ENCODE data around the gene DCC.

The DCC gene

DNA sequence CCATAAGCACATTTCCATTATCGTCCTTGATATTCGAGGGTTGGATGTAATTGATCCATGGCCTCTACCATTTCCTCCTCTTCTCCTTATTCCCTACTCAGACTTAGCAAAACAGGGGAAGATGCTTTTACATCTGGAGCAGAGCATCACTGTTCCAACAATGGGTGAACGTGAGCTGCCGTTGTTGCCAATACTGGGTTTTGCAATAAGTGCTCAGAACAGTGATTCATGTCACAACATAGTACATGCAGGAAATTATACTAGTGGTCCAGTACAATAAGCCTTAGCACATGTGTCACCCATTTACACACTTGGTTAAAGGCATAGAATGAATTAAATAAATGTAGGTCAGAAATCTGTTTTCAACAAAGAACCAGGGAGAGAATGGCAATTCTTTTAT, 112.4 kb downstream of the DCC start:
- no peak for DNase-seq
- no peak for TF ChIP-seq GATA1 (IDR thresholded peaks at IDR 0.05; ENCODE audit: low read depth, low read length)
- TF ChIP-seq POLR2A (IDR thresholded peaks at IDR 0.05; ENCODE audit: low read length), result no peak

DNA sequence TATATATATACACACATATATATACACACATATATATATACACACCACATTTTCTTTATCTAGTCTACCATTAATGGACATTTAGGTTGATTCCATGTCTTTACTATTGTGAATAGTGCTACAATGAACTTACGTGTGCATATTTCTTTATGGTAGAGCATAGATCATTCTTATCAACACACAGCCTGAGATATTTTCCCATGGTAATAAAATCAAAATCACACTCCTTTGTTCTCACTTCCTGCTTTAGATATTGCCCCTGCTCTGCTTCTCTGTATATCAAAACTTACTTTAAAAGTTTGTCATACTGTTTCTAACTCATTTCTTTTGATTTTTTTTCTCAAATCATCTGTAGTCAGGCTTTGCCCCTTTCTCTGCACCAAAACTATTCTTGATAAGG, 119.9 kb downstream of the DCC start:
- TF ChIP-seq GATA1 (IDR thresholded peaks at IDR 0.05; ENCODE audit: low read depth, low read length) (no peak), POLR2A (IDR thresholded peaks at IDR 0.05; ENCODE audit: low read length) (no peak)
- no peak for DNase-seq

- no peak for TF ChIP-seq POLR2A (IDR thresholded peaks at IDR 0.05; ENCODE audit: low read length)
- no peak for TF ChIP-seq GATA1 (IDR thresholded peaks at IDR 0.05; ENCODE audit: low read depth, low read length)
- no peak for DNase-seq
Observed at GRCh38 chr18:52462853-52463252, 122.9 kb downstream of the DCC start.

GRCh38 chr18:52465391-52465790, 125.4 kb downstream of the DCC start:
- TF ChIP-seq GATA1 (IDR thresholded peaks at IDR 0.05; ENCODE audit: low read depth, low read length) (no peak), POLR2A (IDR thresholded peaks at IDR 0.05; ENCODE audit: low read length) (no peak)
- no peak for DNase-seq

DNA sequence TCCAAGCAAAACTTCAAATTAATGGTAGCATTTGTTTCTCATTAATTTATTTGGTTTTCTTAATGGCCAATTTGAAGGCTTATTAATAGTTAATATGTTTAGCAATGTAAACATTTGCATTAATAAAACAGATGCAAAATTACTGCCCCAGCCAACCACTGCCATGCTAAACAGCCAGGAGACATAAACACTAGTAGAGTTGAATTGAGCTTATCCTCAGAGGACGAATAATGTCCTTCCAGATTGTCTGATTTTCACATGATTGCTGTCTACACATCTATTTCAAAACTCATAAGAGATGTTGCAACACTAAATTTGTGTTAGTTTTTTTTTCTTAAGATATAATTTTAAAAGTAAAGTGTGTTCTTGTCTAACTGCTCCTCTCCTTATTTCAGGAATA, 128.5 kb downstream of the DCC start:
- TF ChIP-seq GATA1 (IDR thresholded peaks at IDR 0.05; ENCODE audit: low read depth, low read length) (no peak), POLR2A (IDR thresholded peaks at IDR 0.05; ENCODE audit: low read length) (no peak)
- no peak for DNase-seq

GRCh38 chr18:52475325-52475724, 135.3 kb downstream of the DCC start:
- no peak for DNase-seq

DNA sequence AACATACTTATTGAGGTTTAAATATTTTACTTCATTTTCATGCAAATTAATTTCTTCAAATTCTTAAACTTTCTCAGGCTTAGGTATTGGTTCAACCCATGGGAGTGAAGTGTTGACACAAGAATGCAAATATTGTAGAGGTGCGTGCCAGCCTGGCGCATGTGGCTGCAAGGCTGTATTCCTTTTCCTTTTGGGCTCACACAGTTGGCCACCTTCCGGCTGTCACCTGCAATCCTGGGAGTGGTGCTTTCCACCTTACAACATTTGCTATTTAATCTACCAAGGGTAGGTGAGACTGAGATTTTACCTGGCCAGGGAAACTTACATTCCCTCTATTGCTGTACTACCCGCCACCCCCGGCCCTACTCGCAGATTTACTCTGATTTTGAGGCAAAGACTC, 141.1 kb downstream of the DCC start:
- TF ChIP-seq POLR2A (IDR thresholded peaks at IDR 0.05; ENCODE audit: low read length) (no peak), GATA1 (IDR thresholded peaks at IDR 0.05; ENCODE audit: low read depth, low read length) (no peak)
- DNase-seq, result no peak

More at GRCh38 chr18:52475325-52475724, 135.3 kb downstream of the DCC start:
- TF ChIP-seq POLR2A (IDR thresholded peaks at IDR 0.05; ENCODE audit: low read length), result no peak
- no peak for TF ChIP-seq GATA1 (IDR thresholded peaks at IDR 0.05; ENCODE audit: low read depth, low read length)

- DNase-seq, result no peak
- TF ChIP-seq POLR2A (IDR thresholded peaks at IDR 0.05; ENCODE audit: low read length), result no peak
- no peak for TF ChIP-seq GATA1 (IDR thresholded peaks at IDR 0.05; ENCODE audit: low read depth, low read length)
Observed at GRCh38 chr18:52484977-52485376, 145.0 kb downstream of the DCC start.

DNA sequence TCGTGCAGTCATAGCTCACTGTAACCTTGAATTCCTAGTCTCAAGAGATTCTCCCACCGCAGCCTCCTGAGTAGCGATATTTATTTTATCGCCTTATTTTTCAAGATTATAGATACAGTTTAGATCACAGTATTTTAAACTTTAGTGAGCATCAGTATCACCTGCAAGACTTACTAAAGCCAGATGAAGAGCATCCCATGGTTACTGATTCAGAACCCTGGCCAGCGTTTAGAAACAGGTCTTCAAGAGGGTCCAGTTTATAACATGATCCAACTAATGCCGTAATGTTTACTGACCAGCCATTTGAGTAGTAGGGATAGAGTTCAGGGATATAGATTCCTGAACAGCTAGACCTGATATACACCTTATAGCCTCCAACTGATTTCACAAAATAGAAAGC, 146.1 kb downstream of the DCC start:
- no peak for TF ChIP-seq POLR2A (IDR thresholded peaks at IDR 0.05; ENCODE audit: low read length)
- no peak for TF ChIP-seq GATA1 (IDR thresholded peaks at IDR 0.05; ENCODE audit: low read depth, low read length)

DNA sequence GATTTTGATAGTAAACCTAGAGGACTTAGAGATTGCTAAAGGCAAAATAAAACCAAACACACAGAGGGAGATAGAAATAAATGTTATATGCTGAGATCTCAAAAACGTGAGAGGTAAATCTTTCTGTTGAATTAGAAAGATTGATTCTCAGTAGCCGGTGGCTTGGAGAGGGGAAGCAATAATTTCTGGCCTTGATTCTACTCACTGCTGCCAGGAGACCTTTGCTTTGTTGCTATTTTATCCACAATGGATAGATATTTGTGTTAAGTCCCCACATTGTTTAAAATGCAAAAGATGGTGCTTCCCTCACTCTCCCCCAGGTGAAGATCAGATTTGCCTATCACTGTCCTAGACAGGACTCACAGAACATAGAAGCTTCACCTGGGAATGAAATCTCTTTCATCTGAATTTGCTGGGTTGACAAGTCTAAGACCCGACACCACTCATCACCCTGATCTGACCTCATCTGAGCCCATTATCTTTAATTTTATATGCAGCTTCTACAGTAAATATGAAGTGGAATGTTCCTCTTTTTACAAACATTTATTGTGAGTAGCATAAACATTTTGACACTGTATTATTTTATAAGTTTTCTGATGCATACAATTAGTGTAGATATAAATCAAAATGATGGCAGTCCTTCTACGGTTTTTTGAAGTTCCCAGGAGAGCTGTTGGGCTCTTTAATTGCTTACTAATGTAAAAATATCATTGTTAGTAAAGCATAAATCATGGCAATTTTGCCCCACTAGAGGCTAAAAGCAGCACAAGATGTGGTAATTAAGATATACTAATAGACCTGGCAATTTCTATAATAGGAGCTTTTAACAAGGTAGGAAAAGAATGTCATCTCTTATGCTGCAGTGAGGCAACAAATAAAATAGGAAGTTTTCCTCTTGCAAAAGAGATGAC, 149.7 kb downstream of the DCC start:
- no peak for DNase-seq
- no peak for TF ChIP-seq GATA1 (IDR thresholded peaks at IDR 0.05; ENCODE audit: low read depth, low read length)
- TF ChIP-seq POLR2A (IDR thresholded peaks at IDR 0.05; ENCODE audit: low read length), result no peak

More for the DNA sequence above, 146.1 kb downstream of the DCC start:
- no peak for DNase-seq

DNA sequence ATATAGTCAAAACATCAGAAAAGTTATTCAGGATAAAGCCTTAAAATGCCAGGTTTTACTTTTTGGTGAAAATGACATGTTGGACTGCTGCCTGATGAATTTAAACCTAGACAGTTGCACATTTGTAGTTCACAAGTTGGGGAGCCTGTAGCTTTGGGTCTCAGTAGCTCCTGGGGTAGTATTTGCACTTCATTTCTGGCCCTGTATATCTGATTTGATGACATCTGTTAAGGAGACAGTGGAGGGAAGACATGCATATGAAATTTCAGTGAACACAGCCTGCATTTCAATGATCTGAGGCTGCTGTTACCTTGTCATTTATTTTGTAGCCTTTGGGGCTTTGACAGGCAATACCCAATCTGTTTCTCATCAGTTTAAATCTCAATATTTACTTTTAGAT, 156.4 kb downstream of the DCC start:
- TF ChIP-seq POLR2A (IDR thresholded peaks at IDR 0.05; ENCODE audit: low read length) (no peak), GATA1 (IDR thresholded peaks at IDR 0.05; ENCODE audit: low read depth, low read length) (no peak)
- no peak for DNase-seq

GRCh38 chr18:52499016-52499415, 159.0 kb downstream of the DCC start:
- no peak for DNase-seq
- no peak for TF ChIP-seq GATA1 (IDR thresholded peaks at IDR 0.05; ENCODE audit: low read depth, low read length)
- TF ChIP-seq POLR2A (IDR thresholded peaks at IDR 0.05; ENCODE audit: low read length), result no peak

GRCh38 chr18:52499644-52500043, 159.6 kb downstream of the DCC start:
- TF ChIP-seq POLR2A (IDR thresholded peaks at IDR 0.05; ENCODE audit: low read length) (no peak), GATA1 (IDR thresholded peaks at IDR 0.05; ENCODE audit: low read depth, low read length) (no peak)
- DNase-seq, result no peak

DNA sequence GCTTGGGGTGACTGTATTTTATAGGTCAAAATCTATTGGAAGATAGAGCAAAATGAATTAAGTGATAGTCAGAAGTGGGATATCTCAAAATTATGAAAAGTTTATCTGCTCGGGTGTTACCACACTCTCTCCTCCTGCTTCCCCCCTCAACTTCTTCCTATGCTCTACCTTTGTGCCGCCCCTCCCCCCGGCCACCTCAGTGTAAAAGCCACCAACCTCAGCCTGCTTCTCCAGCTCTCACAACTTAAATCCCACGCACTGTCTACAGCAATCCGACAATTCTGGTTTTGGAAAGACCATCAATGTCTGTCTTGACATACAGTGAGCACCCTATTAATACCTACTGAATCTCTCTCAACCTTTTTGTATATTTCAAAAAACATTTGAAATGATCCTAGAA, 164.6 kb downstream of the DCC start:
- TF ChIP-seq GATA1 (IDR thresholded peaks at IDR 0.05; ENCODE audit: low read depth, low read length) (no peak), POLR2A (IDR thresholded peaks at IDR 0.05; ENCODE audit: low read length) (no peak)
- DNase-seq, result no peak

- no peak for TF ChIP-seq POLR2A (IDR thresholded peaks at IDR 0.05; ENCODE audit: low read length)
- TF ChIP-seq GATA1 (IDR thresholded peaks at IDR 0.05; ENCODE audit: low read depth, low read length), result no peak
- no peak for DNase-seq
Observed at GRCh38 chr18:52510139-52510538, 170.1 kb downstream of the DCC start.
